Endodermal cell (in vitro differentiated cells): Measurements from ENCODE around the gene FGD4. TPM values are rescaled to one million over a fixed set of nuclear protein-coding genes. Genes with fewer than 3 reads are reported as not detected.
A peak's percentile ranks its signal among the peaks of the same experiment; 100 is the strongest.

Experiments used
- DNase-seq: peaks from one replicate; pipeline ENCODE4 v3.0.0-alpha.2; 2017
- H3K27ac ChIP-seq: 2 replicates; pipeline ENCODE4 v1.5.1; 2013; ENCODE audit warnings: mild to moderate bottlenecking, low read depth, low read length, moderate library complexity
- H3K27me3 ChIP-seq: 2 replicates; pipeline ENCODE4 v1.6.1; 2013; ENCODE audit warnings: mild to moderate bottlenecking, low read length, moderate library complexity; ENCODE audit not compliant: insufficient read depth, control insufficient read depth, poor library complexity, severe bottlenecking
- H3K36me3 ChIP-seq: 2 replicates; pipeline ENCODE4 v1.7.0; 2013; ENCODE audit warnings: mild to moderate bottlenecking, low read length, moderate library complexity; ENCODE audit not compliant: control insufficient read depth, insufficient read depth
- H3K4me1 ChIP-seq: one replicate; pipeline ENCODE4 v1.7.0; 2013; ENCODE audit warnings: low read length; ENCODE audit not compliant: control insufficient read depth, insufficient read depth
- H3K4me3 ChIP-seq: 2 replicates; pipeline ENCODE4 v1.5.1; 2013; ENCODE audit warnings: mild to moderate bottlenecking, low read length, moderate library complexity
- H3K9ac ChIP-seq: 2 replicates; pipeline ENCODE4 v1.6.1; 2013; ENCODE audit warnings: mild to moderate bottlenecking, low read length, moderate library complexity; ENCODE audit not compliant: poor library complexity, severe bottlenecking; ENCODE audit errors: extremely low read depth
- H3K9me3 ChIP-seq: 2 replicates; pipeline ENCODE4 v1.6.1; 2013; ENCODE audit warnings: mild to moderate bottlenecking, low read length, moderate library complexity; ENCODE audit not compliant: control insufficient read depth
- H3K27ac Mint-ChIP-seq: 2 replicates; pipeline ENCODE4 v1.8.0; 2020; ENCODE audit warnings: mixed read lengths
- H3K27me3 Mint-ChIP-seq: 2 replicates; pipeline ENCODE4 v1.8.0; 2021; ENCODE audit warnings: mild to moderate bottlenecking, mixed read lengths; ENCODE audit not compliant: insufficient read depth
- H3K36me3 Mint-ChIP-seq: 2 replicates; pipeline ENCODE4 v1.8.0; 2020; ENCODE audit warnings: low read depth, mixed read lengths
- H3K4me1 Mint-ChIP-seq: 2 replicates; pipeline ENCODE4 v1.8.0; 2020; ENCODE audit warnings: mixed read lengths
- H3K4me3 Mint-ChIP-seq: 2 replicates; pipeline ENCODE4 v1.8.0; 2020; ENCODE audit warnings: mild to moderate bottlenecking, moderate library complexity, mixed read lengths
- H3K9me3 Mint-ChIP-seq: 2 replicates; pipeline ENCODE4 v1.8.0; 2020; ENCODE audit warnings: mild to moderate bottlenecking, mixed read lengths
- whole genome bisulfite sequencing, 2 experiments: methylation state at CpG; one replicate each; pipeline versions ENCODE4 v1.1.5 to v1.1.7; 2013; ENCODE audit warnings: missing lambda C conversion rate in 2 of 2, mixed read lengths in 1 of 2; ENCODE audit not compliant: insufficient coverage in 1 of 2, insufficient read length in 1 of 2; 5-methylcytosine and 5-hydroxymethylcytosine counted together
- total RNA-seq, 2 donors: library from RNA; stranded (reverse); fragmentation: NEBNext Ultra II Directional in 1 of 2; extraction: Animal tissue kit (Norgen Biotek cat#: 25700) in 1 of 2; gene quantifications; 2 replicates in 1 of 2; 3 replicates in 1 of 2; pipeline ENCODE4 v1.2.1, GENCODE V29; 2021
- TF ChIP-seq, protein P1 (sequence below): fragments of 200-600 bp; sonication (generic); conservative IDR thresholded peaks from 2 replicates; pipeline ENCODE4 v1.5.0; 2021; ENCODE audit warnings: antibody characterized with exemption, mild to moderate bottlenecking

Gene FGD4
- total RNA-seq, 2 donors from 2014 or later, result 27.6 to 57.7 TPM

- Histone ChIP-seq H3K9me3 (no peaks in the 10 kb centered on the region), H3K4me3 (no peak overlapping the region), H3K4me1 (no peaks in the 10 kb centered on the region), H3K27ac (no peak overlapping the region), H3K36me3 (peaks cover 23% of the 10 kb centered on the region), H3K9ac (no peak overlapping the region), H3K27me3 (no peaks in the 10 kb centered on the region)
- TF ChIP-seq, protein P1, sequence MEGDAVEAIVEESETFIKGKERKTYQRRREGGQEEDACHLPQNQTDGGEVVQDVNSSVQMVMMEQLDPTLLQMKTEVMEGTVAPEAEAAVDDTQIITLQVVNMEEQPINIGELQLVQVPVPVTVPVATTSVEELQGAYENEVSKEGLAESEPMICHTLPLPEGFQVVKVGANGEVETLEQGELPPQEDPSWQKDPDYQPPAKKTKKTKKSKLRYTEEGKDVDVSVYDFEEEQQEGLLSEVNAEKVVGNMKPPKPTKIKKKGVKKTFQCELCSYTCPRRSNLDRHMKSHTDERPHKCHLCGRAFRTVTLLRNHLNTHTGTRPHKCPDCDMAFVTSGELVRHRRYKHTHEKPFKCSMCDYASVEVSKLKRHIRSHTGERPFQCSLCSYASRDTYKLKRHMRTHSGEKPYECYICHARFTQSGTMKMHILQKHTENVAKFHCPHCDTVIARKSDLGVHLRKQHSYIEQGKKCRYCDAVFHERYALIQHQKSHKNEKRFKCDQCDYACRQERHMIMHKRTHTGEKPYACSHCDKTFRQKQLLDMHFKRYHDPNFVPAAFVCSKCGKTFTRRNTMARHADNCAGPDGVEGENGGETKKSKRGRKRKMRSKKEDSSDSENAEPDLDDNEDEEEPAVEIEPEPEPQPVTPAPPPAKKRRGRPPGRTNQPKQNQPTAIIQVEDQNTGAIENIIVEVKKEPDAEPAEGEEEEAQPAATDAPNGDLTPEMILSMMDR, result peak; percentile 51
- WGBS, 2 experiments, result 80 to 90% methylated on average over 1 to 3 of the region's 3 CpGs
- H3K9me3 Mint-ChIP-seq, result no peaks in the 10 kb centered on the region
- peaks cover 15% of the 10 kb centered on the region for H3K4me1 Mint-ChIP-seq
- H3K27me3 Mint-ChIP-seq, result no peaks in the 10 kb centered on the region
- H3K27ac Mint-ChIP-seq, result no peak overlapping the region
- H3K4me3 Mint-ChIP-seq, result no peak overlapping the region
- no peak for DNase-seq
- H3K36me3 Mint-ChIP-seq, result peaks cover 18% of the 10 kb centered on the region
Observed at GRCh38 chr12:32647275-32647674, 247.9 kb downstream of the FGD4 start.

GRCh38 chr12:32650508-32650907, 251.2 kb downstream of the FGD4 start:
- Histone ChIP-seq H3K9me3 (no peaks in the 10 kb centered on the region), H3K27ac (no peak overlapping the region), H3K36me3 (peaks cover 7% of the 10 kb centered on the region), H3K4me3 (no peak overlapping the region), H3K9ac (no peak overlapping the region), H3K4me1 (no peaks in the 10 kb centered on the region), H3K27me3 (no peaks in the 10 kb centered on the region)
- H3K27me3 Mint-ChIP-seq, result no peaks in the 10 kb centered on the region
- peaks cover 7% of the 10 kb centered on the region for H3K9me3 Mint-ChIP-seq
- H3K36me3 Mint-ChIP-seq, result peaks cover 6% of the 10 kb centered on the region
- DNase-seq, result no peak
- WGBS, 2 experiments, result 0 to 42% methylated on average over 1 to 2 of the region's 2 CpGs
- TF ChIP-seq, protein P1, result no peak
- no peak overlapping the region for H3K4me3 Mint-ChIP-seq
- H3K27ac Mint-ChIP-seq, result no peak overlapping the region
- peaks cover 15% of the 10 kb centered on the region for H3K4me1 Mint-ChIP-seq

GRCh38 chr12:32651151-32651955, 252.0 kb downstream of the FGD4 start:
- Mint-ChIP-seq H3K27ac (peak overlapping the region; percentile 4), H3K9me3 (peaks cover 7% of the 10 kb centered on the region), H3K4me3 (no peak overlapping the region), H3K4me1 (peaks cover 15% of the 10 kb centered on the region), H3K27me3 (no peaks in the 10 kb centered on the region), H3K36me3 (peaks cover 1% of the 10 kb centered on the region)
- H3K36me3 ChIP-seq, result peaks cover under 1% of the 10 kb centered on the region
- H3K27ac ChIP-seq, result no peak overlapping the region
- no peak for DNase-seq
- TF ChIP-seq, protein P1, result no peak
- H3K4me1 ChIP-seq, result no peaks in the 10 kb centered on the region
- 77 to 89% methylated on average over 2 to 5 of the region's 5 CpGs for WGBS, 2 experiments
- no peak overlapping the region for H3K4me3 ChIP-seq
- H3K27me3 ChIP-seq, result no peaks in the 10 kb centered on the region
- no peaks in the 10 kb centered on the region for H3K9me3 ChIP-seq
- H3K9ac ChIP-seq, result no peak overlapping the region
